Stomach smooth muscle (tissue), 2 donors: Measurements from ENCODE around the gene IRF8.

Experiments
- H3K27ac ChIP-seq: one replicate; pipeline ENCODE4 v1.7.0; 2013; ENCODE audit warnings: mild to moderate bottlenecking, low read length, inconsistent platforms
- H3K27me3 ChIP-seq, 2 donors: one replicate each; pipeline ENCODE4 v1.7.0; 2013; ENCODE audit warnings: low read length in 2 of 2; ENCODE audit not compliant: insufficient read depth in 2 of 2, control insufficient read depth in 1 of 2
- H3K36me3 ChIP-seq, 2 donors: one replicate each; pipeline ENCODE4 v1.7.0; 2013; ENCODE audit warnings: low read length in 2 of 2; ENCODE audit not compliant: control insufficient read depth in 2 of 2, insufficient read depth in 2 of 2
- H3K4me1 ChIP-seq: one replicate; pipeline ENCODE4 v1.7.0; 2013; ENCODE audit warnings: low read length; ENCODE audit not compliant: control insufficient read depth, insufficient read depth
- H3K4me3 ChIP-seq, 2 donors: one replicate each; pipeline ENCODE4 v1.7.0; 2013; ENCODE audit warnings: low read length in 2 of 2
- H3K9ac ChIP-seq, 2 donors: one replicate each; pipeline ENCODE4 v1.7.0; 2013; ENCODE audit warnings: low read length in 2 of 2, mild to moderate bottlenecking in 1 of 2
- H3K9me3 ChIP-seq, 2 donors: one replicate each; pipeline ENCODE4 v1.7.0; 2013; ENCODE audit warnings: low read length in 2 of 2; ENCODE audit not compliant: control insufficient read depth in 2 of 2
- donor health status: healthy.
- donor health status: Pancreatic carcinoma.

Gene IRF8

GRCh38 chr16:85916141-85916890 lies 17.4 kb downstream of the IRF8 start:
- no peak overlapping the region for H3K4me3 ChIP-seq
- no peak overlapping the region for H3K27ac ChIP-seq
- peaks cover 0 to 2% of the 10 kb centered on the region in 2 donors for H3K27me3 ChIP-seq

DNA sequence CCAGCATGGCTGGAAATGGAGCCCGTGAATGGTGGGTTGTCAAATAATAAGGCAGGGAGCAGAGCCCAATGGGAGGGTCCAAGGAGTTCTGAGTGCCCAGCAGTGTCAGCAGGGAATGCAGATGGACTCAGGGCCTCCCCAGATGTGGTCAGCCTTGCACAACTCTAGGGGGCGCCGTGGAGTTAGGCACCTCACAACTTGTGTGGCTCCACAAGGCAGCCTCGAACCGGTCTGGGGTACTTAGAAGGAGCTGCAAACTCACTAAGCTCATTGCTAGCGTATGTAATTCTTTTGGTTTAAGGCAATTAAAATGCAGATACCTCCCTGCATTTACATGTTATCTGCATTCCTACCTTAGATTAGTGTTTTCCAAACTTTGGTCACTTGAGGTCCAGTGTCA lies 18.1 kb downstream of the IRF8 start:
- Histone ChIP-seq H3K9me3 (no peaks in the 10 kb centered on the region), H3K27ac (no peak overlapping the region), H3K36me3 (no peaks in the 10 kb centered on the region), H3K27me3 (peaks cover 0 to 2% of the 10 kb centered on the region in 2 donors), H3K9ac (no peak overlapping the region), H3K4me1 (peaks cover 6% of the 10 kb centered on the region), H3K4me3 (no peak overlapping the region)

More at GRCh38 chr16:85916141-85916890, 17.4 kb downstream of the IRF8 start:
- Histone ChIP-seq H3K9me3 (no peaks in the 10 kb centered on the region), H3K4me1 (peaks cover 6% of the 10 kb centered on the region), H3K36me3 (no peaks in the 10 kb centered on the region), H3K9ac (no peak overlapping the region)

DNA sequence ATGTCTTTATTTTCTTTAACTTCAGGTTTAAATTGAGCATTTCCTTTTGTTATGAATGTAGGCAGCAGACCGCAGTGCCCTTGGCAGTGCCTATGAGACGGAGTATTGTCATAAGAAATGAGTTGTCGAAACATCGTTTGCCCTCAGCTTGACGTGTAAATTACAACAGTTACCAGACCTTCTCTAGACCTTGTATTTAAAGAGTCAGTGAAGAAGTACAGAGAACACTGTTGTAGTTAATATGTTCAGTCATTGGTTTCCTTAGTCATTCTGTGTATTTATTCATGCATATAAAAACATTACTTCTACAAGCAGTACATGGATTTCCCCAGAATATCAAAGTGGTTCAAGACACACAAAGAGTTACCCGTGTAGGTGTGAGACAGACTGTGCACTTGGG lies 19.0 kb downstream of the IRF8 start:
- H3K4me3 ChIP-seq, result no peak overlapping the region
- H3K27ac ChIP-seq, result no peak overlapping the region
- H3K4me1 ChIP-seq, result no peaks in the 10 kb centered on the region
- H3K27me3 ChIP-seq, result peaks cover 0 to 2% of the 10 kb centered on the region in 2 donors
- no peaks in the 10 kb centered on the region for H3K9me3 ChIP-seq
- no peaks in the 10 kb centered on the region for H3K36me3 ChIP-seq
- no peak overlapping the region for H3K9ac ChIP-seq

- no peak overlapping the region for H3K27ac ChIP-seq
- H3K4me3 ChIP-seq, result no peak overlapping the region
- no peak overlapping the region for H3K9ac ChIP-seq
- no peaks in the 10 kb centered on the region for H3K9me3 ChIP-seq
- peaks cover 0 to 4% of the 10 kb centered on the region in 2 donors for H3K27me3 ChIP-seq
- no peaks in the 10 kb centered on the region for H3K4me1 ChIP-seq
- no peaks in the 10 kb centered on the region for H3K36me3 ChIP-seq
Observed at GRCh38 chr16:85918436-85918835, 19.5 kb downstream of the IRF8 start.

- Histone ChIP-seq H3K36me3 (no peaks in the 10 kb centered on the region), H3K27ac (no peak overlapping the region), H3K9ac (no peak overlapping the region), H3K4me3 (no peak overlapping the region), H3K9me3 (no peaks in the 10 kb centered on the region), H3K4me1 (no peaks in the 10 kb centered on the region), H3K27me3 (peaks cover 0 to 7% of the 10 kb centered on the region in 2 donors)
Observed at GRCh38 chr16:85919271-85920267, 20.6 kb downstream of the IRF8 start.

DNA sequence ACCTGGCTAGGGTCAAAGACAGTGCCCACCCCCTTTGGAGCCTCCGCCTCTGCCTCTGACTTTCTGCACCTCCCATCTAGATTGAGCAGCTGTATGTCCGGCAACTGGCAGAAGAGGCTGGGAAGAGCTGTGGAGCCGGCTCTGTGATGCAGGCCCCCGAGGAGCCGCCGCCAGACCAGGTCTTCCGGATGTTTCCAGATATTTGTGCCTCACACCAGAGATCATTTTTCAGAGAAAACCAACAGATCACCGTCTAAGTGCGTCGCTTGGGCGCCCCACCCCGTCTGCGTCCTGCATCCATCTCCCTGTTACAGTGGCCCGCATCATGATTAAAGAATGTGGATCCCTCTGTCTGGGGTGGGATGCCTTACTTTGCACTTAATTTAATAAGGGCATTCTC lies 22.1 kb downstream of the IRF8 start:
- Histone ChIP-seq H3K27me3 (peaks cover 0 to 6% of the 10 kb centered on the region in 2 donors), H3K36me3 (no peaks in the 10 kb centered on the region), H3K9me3 (no peaks in the 10 kb centered on the region), H3K4me3 (no peak overlapping the region), H3K9ac (no peak overlapping the region), H3K4me1 (no peaks in the 10 kb centered on the region), H3K27ac (no peak overlapping the region)

GRCh38 chr16:85923153-85924021 lies 24.4 kb downstream of the IRF8 start:
- Histone ChIP-seq H3K4me3 (no peak overlapping the region), H3K4me1 (peaks cover 4% of the 10 kb centered on the region), H3K9me3 (no peaks in the 10 kb centered on the region), H3K9ac (no peak overlapping the region), H3K27ac (no peak overlapping the region), H3K36me3 (no peaks in the 10 kb centered on the region), H3K27me3 (peaks cover 0 to 5% of the 10 kb centered on the region in 2 donors)

- peaks cover 4% of the 10 kb centered on the region for H3K4me1 ChIP-seq
- no peaks in the 10 kb centered on the region for H3K9me3 ChIP-seq
- peaks cover 0 to 6% of the 10 kb centered on the region in 2 donors for H3K27me3 ChIP-seq
- H3K4me3 ChIP-seq, result no peak overlapping the region
- H3K9ac ChIP-seq, result no peak overlapping the region
- H3K27ac ChIP-seq, result no peak overlapping the region
- H3K36me3 ChIP-seq, result no peaks in the 10 kb centered on the region
Observed at GRCh38 chr16:85924675-85925074, 25.7 kb downstream of the IRF8 start.

DNA sequence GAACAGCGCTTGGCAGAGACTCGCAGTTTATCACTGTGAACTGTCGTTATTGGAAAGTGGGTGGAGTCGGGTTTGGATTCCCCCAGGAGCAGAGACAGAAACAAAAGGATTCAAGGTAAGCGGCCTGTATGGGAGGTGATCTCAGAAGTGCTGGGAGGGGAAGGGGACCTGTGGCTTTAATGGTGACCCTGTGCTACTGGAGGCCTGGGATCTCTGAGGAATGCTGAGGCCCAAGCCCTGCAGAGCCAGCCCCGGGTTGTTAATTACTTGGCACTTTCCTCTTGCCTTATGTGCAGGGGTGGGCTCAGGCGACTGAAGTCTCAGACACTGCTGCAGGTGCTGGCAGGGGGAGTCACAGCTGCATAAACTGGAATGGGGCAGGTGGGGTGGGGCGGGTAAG lies 27.4 kb downstream of the IRF8 start:
- H3K36me3 ChIP-seq, result no peaks in the 10 kb centered on the region
- no peak overlapping the region for H3K4me3 ChIP-seq
- peaks cover 4% of the 10 kb centered on the region for H3K4me1 ChIP-seq
- H3K27me3 ChIP-seq, result peaks cover 0 to 7% of the 10 kb centered on the region in 2 donors
- no peak overlapping the region for H3K27ac ChIP-seq
- H3K9me3 ChIP-seq, result no peaks in the 10 kb centered on the region
- no peak overlapping the region for H3K9ac ChIP-seq

- peaks cover 4% of the 10 kb centered on the region for H3K4me1 ChIP-seq
- no peak overlapping the region for H3K27ac ChIP-seq
- H3K9ac ChIP-seq, result no peak overlapping the region
- no peak overlapping the region for H3K4me3 ChIP-seq
- H3K36me3 ChIP-seq, result no peaks in the 10 kb centered on the region
- H3K27me3 ChIP-seq, result peaks cover 0 to 7% of the 10 kb centered on the region in 2 donors
- H3K9me3 ChIP-seq, result no peaks in the 10 kb centered on the region
Observed at GRCh38 chr16:85927371-85927770, 28.4 kb downstream of the IRF8 start.
